Erythroblast (primary cell): Measurements from ENCODE around the gene MEX3A.

ENCODE experiments used
- GATA1 ChIP-seq: IDR thresholded peaks from 2 replicates; pipeline ENCODE4 v1.6.1; 2011; ENCODE audit warnings: low read depth, mild to moderate bottlenecking, control low read depth, low read length, moderate library complexity
- POLR2A ChIP-seq: IDR thresholded peaks from 2 replicates; pipeline ENCODE4 v1.6.1; 2011; ENCODE audit warnings: mild to moderate bottlenecking, low read length

GRCh38 chr1:156080241-156080862 lies 1.9 kb downstream of the MEX3A start:
- no peak for TF ChIP-seq POLR2A
- TF ChIP-seq GATA1: no peak
